GM19397 (cell line): ENCODE data around the gene CCDC80.

Experiments used
- ATAC-seq: cut with Tn5 transposase; IDR thresholded peaks from one replicate; pipeline ENCODE4 v1.9.1; 2021; ENCODE audit warnings: mild to moderate bottlenecking, moderate library complexity; ENCODE audit not compliant: unreplicated experiment

CCDC80 gene

DNA sequence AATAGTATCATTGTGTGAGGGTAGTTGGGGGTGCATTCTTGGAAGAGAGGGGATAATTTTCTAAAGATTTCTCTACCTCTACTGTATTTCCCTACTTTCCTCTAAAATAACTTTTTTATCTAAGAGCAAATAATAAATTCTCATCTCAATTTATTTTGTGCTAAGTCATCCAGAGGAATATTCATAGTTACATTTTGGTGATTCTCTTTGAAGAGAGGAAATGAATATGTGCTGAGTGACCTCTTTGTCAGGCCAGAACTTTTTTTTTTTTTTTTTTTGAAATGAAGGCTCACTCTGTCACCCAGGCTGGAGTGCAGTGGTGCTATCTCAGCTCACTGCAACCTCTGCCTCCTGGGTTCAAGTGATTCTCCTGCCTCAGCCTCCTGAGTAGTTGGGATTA, 15.1 kb upstream of the CCDC80 start:
- ATAC-seq: no peak

DNA sequence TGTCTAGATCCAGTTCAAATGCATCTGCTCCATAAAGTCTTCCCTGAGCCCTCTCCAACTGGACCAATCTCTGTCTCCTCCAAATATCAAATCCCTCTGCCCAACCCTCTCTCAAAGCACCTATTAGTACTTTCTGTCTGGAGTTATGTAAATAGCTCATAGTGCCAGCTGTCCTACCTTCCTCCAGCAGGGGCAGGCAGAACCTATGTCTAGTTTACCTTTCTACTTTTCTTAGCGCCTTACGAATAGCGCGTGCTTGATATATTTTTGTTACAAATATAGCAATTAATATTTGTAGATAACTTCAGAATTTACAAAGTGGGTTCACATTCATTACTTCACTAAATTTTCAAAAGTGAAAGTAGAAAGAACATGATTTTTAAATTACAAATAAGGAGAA, 14.0 kb upstream of the CCDC80 start:
- no peak for ATAC-seq

DNA sequence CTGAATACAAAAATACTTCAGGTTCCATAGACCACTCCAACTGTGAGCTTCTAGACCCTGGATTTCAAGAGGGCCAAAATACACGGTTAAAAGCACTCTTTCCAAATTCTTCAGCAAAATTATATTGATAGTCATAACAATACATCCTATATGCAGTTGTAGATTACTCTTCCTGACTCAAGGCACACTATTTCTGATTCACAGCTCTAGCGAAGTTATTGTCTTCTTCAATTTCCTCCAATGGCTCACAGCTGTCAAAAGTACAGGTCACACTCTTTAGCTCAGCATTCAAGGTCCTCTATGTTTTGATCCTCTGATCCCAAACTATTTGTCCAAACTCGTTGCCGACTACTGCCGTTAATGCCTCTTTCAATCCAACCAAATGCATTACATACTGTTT, 13.5 kb upstream of the CCDC80 start:
- ATAC-seq: no peak

DNA sequence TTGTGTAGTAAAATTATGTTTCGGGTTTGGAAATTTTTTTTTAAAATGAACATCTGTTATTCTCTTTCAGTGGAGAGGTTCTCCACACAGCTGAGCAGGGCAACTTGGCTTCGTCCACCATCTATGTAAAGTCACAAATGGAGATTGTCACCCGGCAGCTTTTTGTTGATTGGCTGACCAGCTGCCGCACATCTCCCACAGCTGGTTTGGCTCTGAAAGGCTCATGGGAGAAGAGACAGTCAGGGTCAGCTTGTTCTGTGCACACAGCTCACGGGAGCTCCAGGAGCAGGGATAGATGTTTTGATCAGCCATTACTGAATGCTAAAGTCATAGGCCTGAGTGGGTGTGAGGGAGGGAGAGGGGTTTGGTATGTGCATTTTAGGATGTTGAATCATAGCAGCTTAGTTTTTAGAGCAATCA, 12.9 kb upstream of the CCDC80 start:
- no peak for ATAC-seq

DNA sequence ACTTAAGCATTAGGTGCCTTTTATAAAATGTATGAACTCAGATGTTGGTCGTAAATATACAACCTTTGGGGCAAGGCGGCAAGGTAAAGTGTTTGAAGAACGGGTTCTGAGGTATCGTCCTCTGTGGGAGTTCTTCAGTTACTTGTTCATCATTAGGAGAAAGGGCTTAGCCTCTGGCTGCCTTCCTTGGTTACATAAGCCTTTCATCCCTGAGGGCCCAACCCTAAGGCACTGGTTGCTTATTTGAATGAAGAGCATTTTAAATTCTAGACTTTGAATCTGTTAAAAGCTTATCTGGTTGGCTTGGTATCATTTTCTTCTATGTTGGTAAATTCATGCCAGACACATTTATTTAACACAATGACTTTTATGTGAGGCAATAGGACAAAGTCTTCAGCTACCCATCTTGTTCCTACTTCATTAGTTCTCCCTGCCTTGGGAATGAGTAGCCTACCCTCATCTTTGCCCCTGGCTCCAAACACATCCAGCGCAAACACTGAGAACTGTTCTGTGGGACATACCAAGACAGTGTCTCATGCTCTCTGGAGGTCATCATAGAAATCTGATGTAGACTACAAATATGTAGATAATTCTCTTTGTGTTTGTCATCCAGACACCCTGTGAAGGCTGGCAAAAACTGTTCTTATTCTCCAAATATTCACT, 12.4 kb upstream of the CCDC80 start:
- no peak for ATAC-seq

DNA sequence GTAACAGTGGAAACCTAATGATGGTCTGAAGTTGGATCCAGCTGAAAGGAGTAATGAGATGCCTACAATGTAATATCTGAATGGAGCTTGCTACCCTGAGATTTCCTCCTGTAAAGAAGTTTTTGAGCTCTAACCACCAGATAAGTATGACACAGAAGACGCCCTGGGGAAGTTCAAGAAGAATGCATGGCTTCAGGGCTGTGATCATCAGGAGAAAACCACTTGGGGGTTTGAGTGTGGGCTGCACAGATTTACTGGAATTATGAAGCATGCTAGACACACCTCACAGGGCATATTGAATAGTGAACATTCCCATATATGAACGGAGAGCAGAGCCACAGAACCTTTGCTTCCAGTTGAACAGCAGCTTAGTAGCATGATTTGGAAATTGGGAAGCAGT, 10.6 kb upstream of the CCDC80 start:
- no peak for ATAC-seq

DNA sequence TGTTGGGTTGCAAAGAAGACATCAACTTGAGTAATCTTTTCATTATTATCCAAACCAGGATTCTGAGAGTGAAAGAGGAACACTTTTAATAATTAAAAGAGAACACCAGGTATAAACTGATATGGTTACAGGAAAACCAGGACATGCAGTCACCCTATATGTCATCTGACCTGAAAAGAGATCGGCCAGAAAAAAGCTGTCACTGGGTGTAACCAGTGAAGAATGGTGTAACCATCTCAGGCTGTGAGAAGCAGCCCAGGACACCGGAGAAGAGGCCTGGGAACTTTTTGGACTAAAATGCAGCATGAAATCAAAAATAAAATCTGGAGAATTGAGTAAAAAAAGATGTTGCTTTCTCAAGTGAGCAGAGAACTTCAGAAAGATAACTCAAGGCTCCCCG, 10.1 kb upstream of the CCDC80 start:
- no peak for ATAC-seq

DNA sequence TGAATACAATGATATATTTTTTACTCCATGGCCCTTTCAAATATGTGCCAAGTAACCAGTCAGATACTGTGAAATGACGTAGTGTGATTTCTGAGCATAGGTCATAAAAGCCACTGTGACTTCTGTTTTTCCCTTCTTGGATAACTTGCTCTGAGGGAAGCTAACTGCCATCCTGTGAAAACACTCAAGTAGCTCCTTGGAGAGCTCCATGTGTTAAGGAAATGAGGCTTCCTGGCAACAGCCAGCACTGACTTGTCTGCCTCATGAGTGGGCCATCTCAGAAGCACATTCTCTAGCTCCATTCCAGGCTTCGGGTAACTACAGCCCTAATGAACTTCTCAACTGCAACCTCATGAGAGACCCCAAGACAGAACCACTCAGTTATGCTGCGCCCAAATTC, 9.5 kb upstream of the CCDC80 start:
- ATAC-seq: no peak

DNA sequence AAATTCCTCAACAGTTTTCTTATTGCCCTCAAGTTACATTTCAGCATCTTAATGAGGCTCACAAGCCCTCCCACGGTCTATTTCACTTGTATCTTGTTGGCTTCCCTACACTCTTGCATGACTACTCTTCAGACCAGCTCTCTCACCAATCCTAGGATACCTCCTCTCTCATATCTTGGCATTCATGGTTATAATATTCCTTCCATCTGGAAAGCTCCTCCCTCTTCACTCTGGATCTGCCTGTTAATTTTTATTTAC, 8.5 kb upstream of the CCDC80 start:
- ATAC-seq: no peak

DNA sequence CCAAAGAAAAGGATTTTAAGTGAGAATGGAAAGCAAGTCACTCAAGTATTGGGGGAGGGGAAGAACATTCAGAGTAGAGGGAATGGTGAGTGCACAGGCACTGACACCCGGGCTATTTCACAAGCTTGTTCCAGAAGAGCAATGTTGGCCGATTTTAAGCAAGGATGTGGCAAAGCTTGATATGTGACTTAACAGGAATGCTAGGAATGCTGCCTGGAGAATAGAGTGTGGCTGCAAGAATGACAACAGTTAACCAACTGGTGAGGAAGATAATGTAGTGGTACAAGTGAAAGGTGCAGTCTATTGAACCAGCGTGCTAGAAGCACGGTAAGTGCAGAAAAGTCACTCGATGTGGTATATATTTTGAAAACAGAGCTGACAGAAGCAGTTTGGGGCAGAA, 6.2 kb upstream of the CCDC80 start:
- no peak for ATAC-seq

DNA sequence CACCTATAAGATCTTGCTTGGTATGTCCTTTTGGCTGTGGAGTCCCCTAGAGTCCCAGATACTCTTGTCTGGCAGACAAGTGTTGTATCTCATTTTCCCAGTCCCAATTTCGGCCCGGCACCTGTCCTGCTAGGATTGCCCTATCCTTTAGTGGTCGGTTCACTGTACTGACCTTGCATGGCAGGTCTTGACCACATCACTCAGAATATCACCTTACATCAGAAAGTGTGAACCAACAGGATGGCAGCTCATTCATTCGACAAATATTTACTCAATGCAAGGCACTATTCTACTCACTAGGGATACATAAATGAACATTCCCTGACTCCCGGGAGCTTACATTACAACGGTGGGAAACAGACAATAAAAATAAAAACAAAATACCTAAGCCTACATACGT, 5.7 kb upstream of the CCDC80 start:
- no peak for ATAC-seq

DNA sequence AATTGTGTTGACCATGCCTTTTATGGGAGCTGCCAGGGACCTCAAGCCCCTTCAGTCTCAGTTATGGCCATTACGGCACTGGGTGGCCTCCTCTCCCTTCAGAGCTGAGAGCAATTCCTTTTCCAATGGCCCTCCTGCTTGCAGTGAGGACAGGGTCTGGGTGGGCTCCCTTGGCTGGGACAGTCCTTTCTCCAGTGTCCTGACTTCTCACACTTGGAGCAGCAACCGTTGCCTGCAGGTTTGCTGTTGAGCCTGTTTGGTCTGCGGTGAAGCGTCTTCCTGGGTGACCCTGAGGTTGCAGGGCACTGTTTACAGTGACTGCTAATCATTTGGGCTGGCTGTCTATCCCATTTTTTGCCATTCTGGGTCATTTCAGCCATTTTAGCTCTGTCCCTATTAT, 3.5 kb upstream of the CCDC80 start:
- no peak for ATAC-seq

DNA sequence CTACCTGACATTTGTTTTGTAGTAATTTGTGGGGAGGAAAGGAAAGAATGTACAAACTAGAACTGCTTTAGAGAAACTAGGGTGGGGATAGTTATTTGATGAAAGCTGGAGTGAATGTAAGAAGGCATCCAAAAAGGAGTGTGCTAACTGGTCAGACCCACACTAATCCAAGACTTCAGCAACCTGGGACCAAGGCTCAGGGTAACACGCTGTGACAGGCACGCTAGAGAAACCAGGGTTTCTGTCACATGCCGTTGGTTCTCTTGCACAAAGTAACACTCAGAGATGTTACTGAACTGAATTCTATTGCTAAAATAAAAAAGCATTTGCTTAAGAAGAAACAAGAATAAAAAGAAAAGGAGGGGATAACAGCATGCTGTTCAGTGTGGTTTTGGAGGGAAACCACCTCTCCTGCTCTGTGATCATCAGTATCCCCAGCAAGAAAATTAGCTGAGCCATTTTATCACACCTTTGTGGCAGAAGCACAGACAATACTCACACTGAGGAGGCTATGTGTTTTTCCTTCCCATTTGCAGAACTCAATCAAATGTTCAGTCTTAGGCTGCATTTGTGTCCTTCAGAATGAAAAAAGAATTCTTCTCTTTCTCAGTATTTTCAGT, 2.8 kb upstream of the CCDC80 start:
- ATAC-seq: no peak

DNA sequence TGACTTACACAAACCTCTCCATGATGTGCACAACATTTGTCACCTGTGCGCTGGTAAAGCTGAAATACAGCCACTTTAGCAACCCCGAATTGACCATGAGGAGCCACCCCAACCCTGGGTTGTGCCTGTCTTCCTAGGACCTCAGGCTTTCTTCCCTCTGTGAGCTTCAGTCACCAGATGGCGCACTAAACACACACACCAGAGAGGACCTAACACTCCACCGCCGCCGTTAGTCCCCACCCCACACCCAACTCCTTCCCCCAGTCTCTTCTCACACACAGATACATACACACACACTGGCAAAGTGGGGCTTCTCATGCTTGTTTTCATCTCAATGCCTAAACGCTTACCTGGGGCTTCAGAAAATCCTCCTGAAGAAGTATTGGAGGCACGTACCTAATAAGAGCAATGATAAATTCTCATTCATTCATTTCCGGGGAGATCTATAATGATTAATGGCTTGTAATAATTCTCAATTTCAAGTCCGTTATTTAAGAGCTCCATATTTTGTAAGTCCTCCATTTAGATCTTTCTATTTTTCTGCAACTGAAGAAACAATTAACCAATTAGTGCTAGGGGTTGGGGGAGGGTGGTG, 2.1 kb upstream of the CCDC80 start:
- ATAC-seq: peak; percentile 82

DNA sequence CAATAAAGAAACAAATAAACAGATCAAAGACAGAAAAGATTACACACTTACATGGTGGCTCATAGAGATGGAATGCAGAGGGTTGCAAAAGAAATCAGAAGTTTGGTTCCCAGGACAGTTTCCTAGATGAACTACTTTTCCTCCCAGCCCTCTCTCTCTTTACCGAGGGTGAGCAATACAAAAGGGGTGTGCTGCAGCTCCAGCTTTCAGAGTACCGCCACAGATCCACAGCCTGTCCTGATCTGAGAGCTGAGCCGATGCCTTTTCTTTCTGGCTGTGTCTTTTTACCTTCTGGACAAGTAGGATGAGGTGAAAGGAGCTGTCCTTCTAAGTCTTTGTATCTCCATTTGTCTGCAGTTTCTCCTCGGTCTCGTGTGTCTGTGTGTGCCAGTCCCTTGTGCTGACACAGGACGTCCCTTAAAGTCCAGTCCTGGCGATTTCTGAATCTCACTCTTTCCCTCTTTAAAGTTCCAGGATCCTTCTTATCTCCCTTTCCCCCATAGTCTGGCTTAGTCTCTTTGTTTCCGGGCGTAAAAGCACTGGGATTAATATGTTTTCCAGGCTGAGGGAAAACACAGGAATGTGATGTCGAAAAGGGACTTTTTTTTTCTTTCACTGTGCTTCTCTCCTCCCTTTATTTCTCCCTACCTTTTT, 540 bp downstream of the CCDC80 start:
- ATAC-seq: no peak

DNA sequence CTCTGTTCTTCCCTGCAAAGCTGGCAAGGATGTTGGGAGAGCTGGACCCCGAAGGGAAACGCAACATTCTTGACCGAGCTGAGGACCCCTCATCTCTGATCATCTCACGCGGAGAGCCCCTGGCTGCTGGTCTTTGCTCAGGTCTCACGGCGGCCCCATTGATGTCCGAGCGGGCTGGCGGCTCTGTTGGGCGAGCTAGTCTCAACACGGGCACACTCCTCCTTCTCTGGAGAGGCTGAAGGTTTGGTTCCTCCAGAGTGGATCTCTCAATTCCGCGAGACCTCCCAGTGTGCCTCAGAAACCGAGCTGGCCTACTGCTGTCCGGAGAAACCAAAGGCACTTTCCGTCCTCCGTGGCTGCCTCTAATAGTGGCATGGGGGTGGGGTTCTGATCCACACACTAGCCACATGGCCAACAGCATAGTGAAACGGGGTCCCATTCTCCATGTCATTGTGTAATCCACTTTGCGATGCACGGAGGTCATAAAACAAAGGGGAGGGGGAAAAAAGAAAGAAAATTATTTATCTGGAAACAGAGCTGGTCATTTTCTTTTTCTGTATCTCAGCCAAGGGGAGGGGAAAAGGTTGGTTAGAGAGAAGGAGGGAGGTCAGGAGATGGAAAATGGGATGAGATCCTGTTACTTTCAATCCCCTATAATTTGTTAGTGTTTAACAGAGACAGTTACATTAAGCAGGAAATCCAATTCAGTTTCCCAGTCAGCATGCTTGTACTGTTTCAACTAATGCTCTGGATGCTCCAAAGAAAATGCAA, 1.3 kb downstream of the CCDC80 start:
- ATAC-seq: no peak

DNA sequence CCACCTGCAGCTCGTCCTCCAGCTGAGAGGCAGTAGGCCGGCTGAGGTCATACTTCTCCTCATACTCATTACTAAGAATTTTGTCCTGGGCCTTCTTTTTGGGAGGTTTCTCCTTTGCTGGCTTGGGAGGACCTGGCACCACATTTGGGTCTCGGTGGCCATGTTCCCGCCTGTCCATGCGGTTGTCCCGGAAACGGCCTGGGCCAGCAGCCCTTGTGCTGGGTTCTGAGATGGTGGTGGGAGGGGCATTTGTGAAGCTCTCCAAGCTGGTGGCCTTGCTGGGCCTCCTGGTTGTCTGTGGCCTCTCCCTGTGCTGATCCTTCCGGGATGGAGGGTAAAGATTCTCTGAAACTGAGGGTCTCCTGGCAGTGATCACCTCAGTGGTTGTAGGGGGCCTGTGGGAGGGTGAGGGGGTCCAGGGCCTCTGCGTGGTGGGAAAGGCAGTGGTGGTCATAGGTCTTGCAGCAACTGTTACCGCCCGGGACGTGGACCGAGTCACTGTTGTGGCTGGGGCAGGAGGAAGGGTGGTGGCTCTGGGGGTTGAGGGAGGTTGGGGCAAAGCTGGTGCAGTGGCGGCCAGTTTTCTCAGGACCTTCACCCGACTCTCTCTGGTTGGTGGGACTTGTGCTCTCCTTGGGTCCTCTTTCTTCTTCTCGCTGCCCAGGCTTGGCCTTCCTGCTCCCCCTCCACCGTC, 2.5 kb downstream of the CCDC80 start:
- ATAC-seq: no peak

DNA sequence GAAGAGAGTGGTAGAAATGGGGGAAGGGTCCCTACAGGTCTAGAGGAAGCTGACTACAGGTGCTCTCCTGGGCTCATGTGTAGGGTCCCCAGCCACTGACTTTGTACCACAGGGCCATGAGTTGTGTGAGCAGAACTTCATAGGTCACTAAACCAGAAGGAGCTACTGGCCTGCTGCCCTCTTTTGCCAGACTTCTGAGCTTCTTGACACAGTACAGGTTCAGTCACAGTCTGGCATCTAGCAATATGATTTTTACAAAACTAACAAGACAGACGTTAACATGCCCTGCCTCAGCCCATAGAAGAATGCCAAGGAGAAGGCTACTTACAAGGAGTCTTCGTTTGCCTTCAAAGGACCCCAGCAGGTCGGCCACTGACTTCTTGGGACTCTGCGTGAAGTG, 3.2 kb downstream of the CCDC80 start:
- ATAC-seq: no peak

DNA sequence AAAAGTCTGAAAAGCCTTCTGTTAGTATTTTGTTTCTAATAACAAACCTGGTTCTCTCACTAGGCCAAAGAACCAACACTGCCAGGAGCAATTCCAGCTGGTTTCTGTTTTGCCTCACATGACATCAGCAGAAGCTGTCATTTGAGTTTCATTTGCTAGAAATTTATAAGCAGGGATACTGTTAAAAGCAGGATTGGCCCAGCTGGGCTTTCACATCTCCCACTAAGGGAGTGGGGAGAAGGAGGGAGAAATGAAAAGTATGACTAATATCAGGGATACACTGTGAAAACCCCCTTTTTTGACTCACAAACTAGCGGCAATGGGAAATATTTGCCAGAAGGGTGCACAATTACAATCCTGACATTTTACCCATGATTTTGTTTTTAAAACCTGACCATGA, 5.3 kb downstream of the CCDC80 start:
- no peak for ATAC-seq

DNA sequence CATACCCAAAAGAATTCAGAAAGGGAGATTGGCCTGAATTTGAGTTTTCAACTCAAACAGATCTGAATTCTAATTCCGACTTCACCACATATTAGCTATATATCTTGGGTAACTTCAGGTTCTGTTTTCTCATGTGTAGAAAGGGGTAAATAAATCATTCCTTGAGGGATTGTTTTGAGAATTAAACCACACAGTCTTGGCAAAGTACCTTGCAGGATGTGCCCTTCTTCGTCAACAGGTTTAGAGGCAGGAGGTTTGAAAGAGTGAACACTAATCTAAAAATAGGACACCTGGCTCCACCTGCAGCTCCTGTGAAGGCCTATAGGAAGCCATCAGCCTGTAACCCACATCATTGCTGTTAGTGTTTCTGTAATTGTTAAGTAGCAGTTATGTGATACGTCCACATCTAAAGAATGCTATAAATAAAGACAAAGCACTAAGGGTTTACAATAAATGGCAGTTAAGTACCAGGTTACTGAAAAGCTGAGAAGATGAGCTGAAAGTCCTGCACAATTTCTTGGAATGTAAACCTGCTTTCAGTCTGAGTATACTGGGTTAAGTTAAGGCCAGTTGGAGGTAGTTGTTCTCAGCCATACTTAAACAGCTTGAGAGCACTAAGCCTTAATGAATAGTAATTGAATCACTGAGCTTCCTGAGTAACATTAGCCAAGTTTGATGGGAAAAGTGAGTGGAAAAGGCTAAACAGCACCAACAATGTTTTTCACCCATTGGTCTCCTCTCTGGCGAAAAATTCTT, 6.0 kb downstream of the CCDC80 start:
- ATAC-seq: no peak
